NCI-H748 (cell line): Measurements from ENCODE around the gene PRKN.
A peak's percentile ranks its signal among the peaks of the same experiment; 100 is the strongest.

Experiments
- DNase-seq: peaks from one replicate; lab custom pipeline; 2025; ENCODE audit not compliant: unreplicated experiment; lab: John Stamatoyannopoulos, UW

Gene PRKN

DNA sequence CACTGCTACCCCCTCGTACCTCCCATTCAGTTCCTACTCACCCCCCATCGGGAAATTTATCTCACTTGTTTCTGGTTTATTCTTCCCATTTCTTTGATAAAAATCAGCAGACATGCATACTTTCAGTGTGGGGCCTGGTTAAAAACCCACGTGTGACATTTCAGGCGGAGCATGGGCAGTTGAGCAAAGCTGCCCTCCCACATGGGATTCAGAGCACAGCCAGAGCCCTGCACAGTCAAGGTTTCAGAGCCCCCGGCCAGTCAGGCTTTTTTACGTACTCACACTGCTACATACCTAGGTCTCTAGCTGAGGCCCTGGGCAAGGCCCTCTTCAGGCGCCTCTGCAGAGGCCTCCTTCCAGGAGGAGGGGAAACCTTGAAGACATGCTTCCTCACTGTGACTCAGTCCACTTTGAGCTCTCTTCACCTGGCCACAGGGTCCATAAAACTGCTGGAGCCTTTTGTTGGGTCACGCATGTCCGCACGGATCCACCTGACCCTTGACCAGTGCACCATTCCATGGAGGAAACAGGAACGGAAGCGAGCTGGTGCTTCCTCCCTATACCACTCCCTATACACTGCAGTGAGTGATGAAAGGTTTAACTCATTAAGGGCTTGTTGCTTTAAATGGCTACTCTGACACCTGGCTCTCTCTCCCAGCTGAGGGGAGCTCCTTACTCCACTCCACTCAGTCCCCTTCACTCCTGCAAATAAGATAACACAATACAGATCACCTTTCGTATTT, 713.3 kb downstream of the PRKN start:
- no peak for DNase-seq

- DNase-seq: no peak
Measured at GRCh38 chr6:162005372-162005771, 722.2 kb downstream of the PRKN start.

GRCh38 chr6:161996783-161997182, 730.8 kb downstream of the PRKN start:
- DNase-seq: no peak

GRCh38 chr6:161985876-161986423, 741.6 kb downstream of the PRKN start:
- DNase-seq: no peak

GRCh38 chr6:161984713-161985112, 742.9 kb downstream of the PRKN start:
- DNase-seq: no peak

GRCh38 chr6:161976553-161976952, 751.0 kb downstream of the PRKN start:
- DNase-seq: no peak

- DNase-seq: no peak
Measured at GRCh38 chr6:161973064-161973463, 754.5 kb downstream of the PRKN start.

DNA sequence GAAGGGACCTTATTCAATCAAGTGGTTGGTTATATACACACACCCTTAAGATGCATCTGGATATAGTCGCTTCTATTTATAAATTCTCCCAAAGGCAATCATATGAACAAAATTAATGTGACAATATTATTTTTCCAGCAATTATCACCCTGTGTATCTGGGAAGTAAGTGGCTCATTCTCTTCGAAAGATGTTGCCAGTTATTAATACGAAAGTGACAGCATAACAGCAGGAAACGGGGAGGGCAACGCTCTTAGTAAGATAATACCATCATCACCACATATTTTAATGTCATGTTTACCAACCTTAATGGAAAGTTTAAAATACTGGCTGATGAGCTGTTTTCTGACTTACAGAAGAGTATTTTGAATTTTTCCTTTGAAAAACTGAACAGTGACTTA, 756.5 kb downstream of the PRKN start:
- DNase-seq: peak; percentile 24

DNA sequence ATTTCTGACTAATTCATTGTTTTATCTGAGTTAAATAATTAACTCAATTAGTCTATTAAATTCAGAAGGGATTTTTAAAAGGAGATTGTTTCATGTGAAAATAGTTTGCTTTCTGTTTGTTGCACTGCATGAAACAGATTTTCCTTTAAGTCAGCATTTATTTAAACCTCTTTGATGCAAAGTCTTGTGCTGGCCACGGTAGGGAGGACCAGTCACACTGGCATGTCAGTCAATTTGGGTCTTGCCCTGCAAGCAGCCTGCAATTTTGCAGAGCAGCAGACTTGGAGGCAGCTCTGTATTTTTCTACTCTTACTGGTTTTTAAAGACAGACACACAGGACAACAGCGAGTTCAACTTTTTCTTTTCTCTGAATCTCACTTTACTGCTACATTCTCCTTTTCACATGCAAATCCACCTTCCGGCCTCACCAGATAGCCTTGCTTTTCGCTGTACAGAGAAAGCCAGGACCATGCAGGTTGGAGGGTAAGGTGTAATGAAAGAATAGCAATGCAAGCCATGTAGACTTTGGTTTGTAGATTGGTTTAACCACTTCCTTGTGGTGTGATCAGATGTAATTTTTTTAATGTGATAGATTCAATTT, 763.8 kb downstream of the PRKN start:
- DNase-seq: no peak

- DNase-seq: no peak
Measured at GRCh38 chr6:161963181-161963580, 764.4 kb downstream of the PRKN start.

GRCh38 chr6:161961796-161962195, 765.8 kb downstream of the PRKN start:
- no peak for DNase-seq

GRCh38 chr6:161961046-161961445, 766.5 kb downstream of the PRKN start:
- DNase-seq: no peak

DNA sequence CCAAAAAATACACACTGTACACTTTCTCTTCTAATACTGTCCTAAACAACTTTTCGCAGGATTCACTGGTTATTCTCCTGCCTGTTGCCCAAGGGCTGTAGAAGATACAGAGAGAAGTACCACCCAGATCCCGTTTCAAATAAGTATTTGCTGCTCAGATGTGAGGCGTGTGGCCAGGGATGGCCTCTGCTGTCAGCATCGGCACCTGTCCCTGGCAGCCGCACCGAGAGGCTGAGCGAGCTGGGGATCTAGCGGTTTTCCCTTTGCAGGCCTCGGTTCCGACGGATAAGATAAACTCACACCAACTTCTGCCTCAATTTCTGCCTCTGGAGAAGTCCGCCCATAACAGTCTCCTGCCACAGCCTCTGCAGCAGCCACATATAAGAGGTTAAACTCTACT, 768.5 kb downstream of the PRKN start:
- no peak for DNase-seq

GRCh38 chr6:161956082-161956481, 771.5 kb downstream of the PRKN start:
- DNase-seq: no peak

DNA sequence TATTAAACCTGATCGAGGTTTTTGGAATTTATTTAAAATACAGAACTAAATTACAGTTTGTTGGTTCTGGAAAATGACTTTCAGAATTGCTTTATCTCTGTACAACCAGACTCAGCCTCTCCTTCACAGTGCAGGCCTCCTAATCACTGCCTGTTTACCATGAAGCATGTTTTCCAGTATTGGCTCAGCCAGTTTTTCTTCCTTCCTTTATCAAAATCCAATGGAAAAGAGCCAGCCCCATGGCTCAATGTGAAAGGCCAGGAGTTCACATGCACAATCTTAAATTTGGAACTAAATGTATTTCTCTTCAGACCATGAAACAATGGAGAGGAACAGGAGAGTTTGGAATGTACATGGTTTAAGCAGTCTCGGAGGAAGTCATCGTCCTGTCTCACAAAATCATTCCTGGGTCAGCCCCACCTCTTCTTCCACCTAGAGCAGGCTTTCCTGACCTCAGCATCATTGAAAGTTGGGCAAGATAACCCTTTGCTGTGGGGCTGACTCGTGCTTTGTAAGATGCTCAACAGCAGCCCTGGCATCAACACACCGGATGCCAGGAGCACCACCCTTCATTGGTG, 772.8 kb downstream of the PRKN start:
- DNase-seq: no peak

DNA sequence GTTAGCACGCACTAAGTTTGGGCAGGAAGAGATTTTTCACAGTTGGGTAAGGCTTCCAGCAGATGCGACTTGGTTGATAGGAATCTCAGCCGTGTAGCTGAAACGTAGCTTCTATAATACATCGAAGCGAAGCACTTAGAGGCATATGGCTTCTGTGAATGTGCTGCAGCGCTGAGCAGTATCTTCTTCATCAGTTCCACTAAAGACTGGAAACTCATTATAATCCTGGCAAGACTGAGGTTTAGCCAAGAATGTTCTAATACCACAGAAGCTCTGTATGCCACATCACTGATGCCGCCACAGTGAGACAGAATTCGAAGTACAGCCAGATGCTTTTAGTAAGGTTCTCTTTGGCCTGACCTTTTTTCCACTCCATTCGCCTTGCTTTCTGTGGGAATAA, 773.5 kb downstream of the PRKN start:
- no peak for DNase-seq

GRCh38 chr6:161951126-161951525, 776.4 kb downstream of the PRKN start:
- no peak for DNase-seq

DNA sequence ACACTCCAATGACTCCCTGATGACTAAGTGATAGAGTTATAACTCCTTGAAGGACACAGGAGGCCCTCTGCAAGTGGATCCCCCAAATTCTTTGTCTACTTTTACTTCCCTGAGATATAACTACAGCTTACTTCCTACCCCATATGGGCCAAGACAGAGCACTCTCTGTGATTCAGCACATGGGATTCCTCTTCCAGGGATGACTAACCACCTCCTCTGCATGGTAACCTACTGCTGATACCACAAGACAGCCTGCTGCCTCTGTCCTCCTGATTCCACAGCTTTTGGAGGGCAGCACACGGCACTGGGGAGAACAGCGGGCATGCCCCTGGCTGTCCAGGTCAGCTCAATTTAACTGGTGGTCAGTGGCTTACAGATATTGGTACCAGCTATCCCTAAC, 778.0 kb downstream of the PRKN start:
- no peak for DNase-seq

DNA sequence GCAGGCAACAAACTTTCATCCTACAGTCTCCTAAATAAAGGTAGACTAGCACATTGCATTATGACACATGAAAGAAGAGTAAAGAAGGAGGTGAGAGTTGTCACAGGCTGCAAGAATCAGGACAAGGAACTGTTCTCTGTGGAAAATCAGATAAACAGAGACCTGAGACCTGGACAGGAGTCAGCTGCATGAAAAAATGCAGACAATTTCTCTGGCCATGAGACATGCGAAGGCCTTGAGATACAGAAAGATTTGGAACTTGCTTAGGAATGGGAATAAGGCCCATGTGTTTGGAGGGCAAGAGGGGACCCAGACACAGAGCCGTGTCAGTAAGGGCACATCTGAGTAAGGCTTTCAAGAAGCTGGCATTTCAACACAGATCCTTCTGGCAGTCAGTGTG, 779.1 kb downstream of the PRKN start:
- DNase-seq: no peak

- no peak for DNase-seq
Measured at GRCh38 chr6:161947371-161947770, 780.2 kb downstream of the PRKN start.

GRCh38 chr6:161946461-161946860, 781.1 kb downstream of the PRKN start:
- no peak for DNase-seq

- DNase-seq: no peak
Measured at GRCh38 chr6:161943561-161943960, 784.0 kb downstream of the PRKN start.
